ENCODE data around the gene PRRC2C.
"Not testable (repeated sequence)": the region's sequence is repeated elsewhere in the genome, so short reads cannot be mapped to it uniquely, and the experiment has no call there.

The PRRC2C gene

DNA sequence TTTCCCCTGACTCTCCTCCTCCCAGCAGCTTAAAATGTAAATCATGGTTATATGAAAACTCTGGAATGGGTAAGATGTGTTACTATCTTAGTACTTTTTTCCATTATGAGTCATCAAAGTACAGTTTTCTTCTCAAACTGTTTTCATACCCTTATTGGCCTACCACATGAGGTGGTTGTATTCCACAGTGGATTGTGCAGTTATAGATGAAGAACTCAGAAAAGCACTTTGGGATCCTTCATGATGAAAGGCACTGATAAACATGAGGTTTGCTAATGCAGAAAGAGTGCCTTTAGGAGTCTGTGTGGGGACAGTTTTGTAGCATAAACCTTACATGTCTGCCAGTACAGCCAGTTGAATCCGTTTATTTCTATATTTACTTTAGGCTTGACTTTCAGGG lies 104.7 kb downstream of the PRRC2C start:
- no peak for DNase-seq

DNA sequence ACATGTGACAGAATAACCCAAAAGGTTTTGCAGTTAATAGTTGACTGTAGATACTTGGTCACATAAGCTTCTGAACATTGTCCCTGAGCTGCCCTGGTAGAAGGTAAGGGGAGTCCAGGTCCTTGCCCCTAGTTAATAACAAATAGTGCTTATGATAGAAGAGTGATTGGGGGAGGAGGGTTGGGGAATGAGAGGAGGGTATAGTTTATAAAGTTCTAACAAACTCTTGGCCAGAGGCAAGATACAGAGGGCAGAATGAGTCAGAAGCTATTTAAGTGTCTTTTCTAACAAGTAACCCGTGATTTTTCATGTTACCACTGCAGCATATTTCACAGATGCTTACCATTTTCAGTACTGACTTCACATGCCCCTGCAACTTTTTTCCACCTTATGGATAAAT lies 110.0 kb downstream of the PRRC2C start:
- no peak for DNase-seq

DNA sequence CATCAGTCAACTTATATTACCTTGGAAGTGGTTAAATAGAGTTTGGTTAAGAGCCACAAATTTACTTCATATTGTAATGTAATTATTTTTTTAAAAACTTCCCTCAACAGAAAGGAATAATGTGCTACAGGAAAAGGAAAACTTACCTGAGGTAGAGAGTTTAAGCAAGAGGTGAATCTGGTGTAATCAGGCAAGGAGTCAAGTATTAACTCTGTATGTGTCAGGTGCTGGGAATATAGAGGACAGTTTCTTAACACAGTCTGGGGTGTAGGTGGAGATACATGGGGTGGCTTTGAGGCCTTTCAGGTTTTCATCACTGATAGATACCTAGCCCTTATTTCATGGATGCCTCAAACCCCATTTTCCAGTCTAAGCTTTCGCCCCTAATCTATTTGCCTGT lies 110.8 kb downstream of the PRRC2C start:
- no peak for DNase-seq

DNA sequence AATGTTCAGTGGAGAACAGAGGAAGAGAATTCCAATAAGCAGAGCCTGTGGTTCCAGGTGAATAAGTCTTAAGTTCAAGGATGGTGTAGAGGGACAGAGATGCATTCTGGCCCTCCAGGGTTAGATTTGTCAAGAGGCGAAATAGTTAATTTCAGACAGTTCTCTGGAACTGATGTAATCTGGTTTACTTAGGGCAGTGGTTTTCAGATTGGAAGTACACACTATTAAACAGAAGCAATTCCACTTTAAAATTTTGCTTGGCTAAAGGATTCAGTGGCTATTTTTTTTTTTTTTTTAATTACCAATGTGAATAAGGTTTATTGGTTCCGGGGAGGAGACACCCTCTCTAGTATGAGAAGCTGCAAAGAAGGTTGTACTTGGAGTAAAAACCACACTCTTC lies 111.4 kb downstream of the PRRC2C start:
- no peak for DNase-seq

DNA sequence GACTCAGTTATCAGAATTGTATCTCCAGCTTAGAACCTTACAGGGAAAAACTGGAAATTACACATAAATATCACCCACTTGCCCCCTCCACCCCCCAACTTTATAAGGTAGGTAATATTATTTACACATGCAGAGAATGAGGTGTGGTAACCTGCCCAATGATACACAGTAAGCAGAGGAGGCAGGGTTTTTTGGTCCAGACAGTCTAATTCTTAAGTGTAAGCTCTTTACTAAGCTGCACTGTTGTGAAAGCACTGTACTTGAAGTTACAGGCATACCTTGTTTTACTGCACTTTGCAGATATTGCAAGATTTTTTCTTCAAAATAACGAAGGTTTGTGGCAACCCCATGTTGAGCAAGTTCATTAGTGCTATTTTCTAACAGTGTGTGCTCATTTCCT lies 111.9 kb downstream of the PRRC2C start:
- no peak for DNase-seq

DNA sequence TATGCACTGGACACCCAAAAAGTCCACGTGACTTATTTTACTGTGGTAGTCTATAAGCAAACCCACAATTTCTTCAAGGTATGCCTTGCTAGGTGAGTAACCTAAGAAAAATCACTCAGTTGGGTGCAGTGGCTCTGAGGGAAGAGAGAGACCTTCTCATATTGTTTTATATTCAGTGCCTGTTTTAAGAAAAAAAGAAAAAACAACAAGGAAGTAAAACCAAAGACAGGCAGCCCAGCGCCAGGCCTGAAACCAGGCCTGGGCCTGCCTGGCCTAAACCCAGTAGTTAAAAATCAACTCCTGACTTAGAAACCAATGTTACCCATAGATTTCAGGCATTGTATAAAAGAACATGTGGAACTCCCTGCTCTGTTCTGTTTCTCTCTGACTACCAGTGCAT lies 115.0 kb downstream of the PRRC2C start:
- DNase-seq: not testable (repeated sequence)

DNA sequence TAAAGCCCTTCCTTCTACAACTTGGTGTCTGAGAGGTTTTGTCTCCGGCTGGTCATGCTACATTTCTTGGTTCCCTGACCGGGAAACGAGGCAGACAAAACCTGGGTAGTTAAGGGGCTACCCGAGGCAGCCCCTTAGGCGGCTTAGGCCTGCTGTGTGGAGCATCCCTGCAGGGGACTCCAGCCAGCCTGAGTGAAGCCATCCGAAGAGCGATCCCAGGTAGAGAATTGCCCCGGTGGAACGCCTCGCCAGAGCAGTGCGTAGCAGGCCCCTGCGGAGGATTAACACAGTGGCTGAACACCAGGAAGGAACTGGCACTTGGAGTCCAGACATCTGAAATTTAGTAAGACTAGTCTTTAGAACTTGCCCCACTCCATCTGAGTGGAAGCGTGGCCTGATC lies 115.5 kb downstream of the PRRC2C start:
- no peak for DNase-seq

DNA sequence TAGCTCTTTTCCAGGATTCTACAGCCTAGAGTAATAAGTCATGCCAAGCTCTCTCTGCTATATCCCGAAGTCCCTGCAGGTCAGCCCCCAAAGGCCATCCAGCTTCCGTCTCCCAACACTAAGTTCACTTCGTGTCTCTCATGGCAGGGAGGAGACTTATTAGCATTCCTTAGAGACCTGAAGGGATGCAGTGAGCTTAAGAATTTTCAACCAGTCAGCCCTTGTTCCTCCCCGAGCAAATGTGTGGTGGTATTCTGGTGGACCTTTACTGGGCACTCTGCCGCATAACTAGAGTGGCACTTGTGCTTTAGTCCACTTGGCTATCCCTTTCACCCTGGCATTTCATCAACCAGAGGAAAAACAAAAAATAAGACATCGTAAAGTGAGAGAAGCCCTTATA lies 117.7 kb downstream of the PRRC2C start:
- not testable (repeated sequence) for DNase-seq

DNA sequence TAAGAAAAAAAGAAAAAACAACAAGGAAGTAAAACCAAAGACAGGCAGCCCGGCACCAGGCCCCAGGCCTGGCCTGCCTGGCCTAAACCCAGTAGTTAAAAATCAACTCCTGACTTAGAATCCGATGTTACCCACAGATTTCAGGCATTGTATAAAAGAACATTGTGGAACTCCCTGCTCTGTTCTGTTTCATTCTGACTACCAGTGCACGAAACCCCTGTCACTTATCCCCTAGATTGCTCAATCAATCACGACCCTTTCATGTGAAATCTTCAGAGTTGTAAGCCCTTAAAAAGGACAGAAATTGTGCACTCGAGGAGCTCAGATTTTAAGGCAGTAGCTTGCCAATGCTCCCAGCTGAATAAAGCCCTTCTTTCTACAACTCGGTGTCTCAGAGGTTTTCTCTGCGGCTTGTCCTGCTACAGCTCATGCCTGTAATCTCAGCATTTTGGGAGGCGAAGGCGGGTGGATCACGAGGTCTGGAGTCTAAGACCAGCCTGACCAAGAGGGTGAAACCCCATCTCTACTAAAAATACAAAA lies 121.1 kb downstream of the PRRC2C start:
- no peak for DNase-seq

DNA sequence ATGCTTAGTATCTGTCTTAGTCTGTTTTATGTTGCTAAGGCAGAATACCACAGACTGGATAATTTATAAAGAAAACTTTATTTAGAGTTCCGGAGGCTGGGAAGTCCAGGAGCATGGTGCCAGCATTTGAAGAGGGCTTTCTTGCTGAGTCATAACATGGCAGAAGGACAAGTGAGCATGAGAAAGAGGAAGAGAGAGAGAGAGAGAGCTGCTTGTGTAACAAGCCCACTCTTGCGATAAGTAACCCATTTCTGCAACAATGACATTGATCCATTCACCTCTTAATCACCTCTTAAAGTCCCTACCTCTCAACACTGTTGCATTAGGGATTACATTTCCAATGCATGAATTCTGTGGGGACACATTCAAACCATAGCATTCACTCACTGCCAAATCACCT lies 125.1 kb downstream of the PRRC2C start:
- DNase-seq: no peak

DNA sequence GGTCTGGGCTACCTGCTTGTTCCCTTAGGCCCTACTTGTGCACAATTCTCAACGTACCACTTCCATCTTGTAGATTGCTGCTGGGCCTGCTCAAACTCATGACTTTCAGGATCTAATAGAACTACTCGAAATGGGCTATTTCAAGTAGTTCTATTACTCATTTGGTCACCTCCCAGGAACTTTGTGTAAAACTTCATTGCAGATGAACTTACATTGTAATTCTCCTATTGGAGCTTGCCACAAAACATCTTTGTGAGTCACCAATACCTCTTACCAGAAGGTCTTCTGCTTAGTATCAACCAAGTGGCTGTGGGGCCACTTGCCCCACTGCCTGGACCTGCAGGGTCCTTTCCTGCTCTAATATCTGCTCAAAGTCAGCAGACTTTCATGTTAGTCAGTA lies 126.0 kb downstream of the PRRC2C start:
- DNase-seq: no peak

DNA sequence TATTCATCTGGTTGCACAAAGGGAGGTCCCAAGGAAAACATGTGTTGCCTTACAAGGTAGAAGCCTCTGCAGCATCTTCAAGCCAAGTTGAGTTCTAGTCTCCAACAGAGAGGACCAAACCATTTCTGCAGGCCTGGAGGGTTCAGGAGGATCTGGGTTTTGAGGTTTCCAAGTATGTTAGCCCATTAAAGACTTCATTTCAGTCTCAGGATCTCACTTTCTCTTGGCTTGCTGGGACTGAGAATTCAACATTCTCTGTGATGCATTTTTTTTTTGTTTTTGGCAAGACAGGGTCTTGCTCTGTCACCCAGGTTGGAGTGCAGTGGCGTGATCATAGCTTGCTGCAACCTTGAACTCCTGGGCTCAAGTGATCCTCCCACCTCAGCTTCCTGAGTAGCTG lies 128.0 kb downstream of the PRRC2C start:
- no peak for DNase-seq

DNA sequence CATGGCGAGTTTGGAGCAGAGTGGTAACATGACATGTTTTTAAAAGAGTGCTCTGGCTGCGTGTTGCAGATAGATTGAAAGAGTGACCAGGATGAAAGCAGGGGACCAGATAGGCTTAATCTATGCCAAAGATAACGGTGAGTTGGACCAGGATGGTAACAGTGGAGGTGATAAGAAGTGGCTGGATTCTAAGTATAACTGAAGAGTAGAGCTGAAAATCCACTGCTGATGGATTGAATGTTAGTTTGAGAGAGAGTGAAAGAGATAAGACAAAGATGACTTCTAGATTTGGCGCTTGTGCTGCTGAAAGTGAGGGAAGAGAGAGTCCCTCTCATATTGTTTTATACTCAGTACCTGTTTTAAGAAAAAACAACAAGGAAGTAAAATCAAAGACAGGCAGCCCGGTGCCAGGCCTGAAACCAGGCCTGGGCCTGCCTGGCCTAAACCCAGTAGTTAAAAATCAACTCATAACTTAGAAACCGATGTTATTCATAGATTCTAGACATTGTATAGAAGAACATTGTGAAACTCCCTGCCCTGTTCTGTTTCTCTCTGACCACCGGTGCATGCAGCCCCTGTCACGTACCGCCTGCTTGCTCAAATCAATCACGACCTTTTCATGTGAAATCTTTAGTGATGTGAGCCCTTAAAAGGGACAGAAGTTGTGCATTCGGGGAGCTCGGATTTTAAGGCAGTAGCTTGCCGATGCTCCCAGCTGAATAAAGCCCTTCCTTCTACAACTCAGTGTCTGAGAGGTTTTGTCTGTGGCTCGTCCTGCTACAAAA lies 130.0 kb downstream of the PRRC2C start:
- DNase-seq: not testable (repeated sequence)

DNA sequence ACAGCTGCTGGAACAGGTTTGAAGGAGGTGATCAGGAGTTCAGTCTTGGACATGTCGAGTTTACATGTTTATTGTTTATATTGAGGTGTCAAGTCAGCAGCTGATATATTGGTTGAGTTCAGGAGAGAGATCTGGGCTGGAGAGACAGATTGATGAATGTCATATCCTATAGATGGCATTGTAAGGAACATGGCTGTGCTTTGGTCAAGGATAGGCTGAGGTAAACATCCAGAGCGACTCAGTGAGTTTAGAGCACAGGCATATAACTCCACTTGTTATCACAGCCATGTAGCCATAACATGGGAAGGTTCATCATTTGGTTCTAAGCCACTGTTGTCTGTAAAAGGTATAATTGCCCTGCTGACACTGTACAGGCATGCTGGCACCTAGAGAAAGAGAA lies 131.3 kb downstream of the PRRC2C start:
- no peak for DNase-seq

DNA sequence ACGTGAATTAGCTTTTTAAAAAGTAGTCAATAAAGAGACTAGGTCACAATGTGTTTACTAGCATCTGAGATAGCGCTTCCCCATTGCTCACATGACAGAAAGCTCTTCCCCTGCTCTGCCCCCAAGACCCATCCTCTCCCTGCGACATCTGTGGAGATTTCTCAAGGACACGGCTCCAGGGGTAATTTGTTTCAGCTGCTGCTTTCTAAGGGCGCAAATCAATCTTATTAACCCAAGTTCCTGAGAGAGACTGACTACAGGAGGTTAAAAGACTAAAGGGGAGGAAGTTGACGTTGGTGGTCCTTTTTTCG lies 136.8 kb downstream of the PRRC2C start, which contains the start of gene MYOCOS:
Gene MYOCOS (plus strand): TSS at position 92 of the 311 bp plus-strand sequence. CDS start 1,641 bp downstream, outside the sequence.
- no peak for DNase-seq

DNA sequence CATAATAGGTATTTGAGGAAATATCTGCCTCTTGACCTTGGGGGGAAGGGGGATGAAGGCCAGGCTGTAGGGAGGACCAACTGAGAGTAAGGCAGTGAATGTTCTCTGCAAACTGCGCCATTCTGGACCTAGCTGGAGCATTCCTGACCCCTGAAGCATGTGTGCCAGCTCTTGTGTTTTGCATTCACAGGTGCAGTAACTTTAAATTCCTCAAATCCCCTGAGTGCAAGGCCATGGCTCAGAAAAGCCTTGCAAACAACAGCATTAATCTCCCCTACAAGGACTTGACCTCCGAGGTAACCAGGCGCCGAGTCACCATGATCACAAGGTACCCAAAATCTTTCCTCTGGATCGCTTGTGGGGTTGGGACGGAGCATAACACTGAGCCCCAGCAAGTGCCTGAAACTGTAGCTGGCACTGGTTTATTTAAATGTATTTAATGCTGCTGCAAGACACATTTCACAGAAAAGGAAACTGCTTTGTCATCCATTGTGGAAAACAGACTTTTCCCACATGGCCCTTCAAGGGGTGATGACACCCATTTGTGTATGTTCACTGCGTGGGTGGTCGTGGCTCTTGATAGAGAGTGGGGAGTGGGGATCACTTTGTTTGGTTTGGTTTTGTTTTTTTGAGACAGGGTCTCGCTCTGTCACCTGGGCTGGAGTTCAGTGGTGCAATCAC lies 138.5 kb downstream of the PRRC2C start:
- DNase-seq: no peak

DNA sequence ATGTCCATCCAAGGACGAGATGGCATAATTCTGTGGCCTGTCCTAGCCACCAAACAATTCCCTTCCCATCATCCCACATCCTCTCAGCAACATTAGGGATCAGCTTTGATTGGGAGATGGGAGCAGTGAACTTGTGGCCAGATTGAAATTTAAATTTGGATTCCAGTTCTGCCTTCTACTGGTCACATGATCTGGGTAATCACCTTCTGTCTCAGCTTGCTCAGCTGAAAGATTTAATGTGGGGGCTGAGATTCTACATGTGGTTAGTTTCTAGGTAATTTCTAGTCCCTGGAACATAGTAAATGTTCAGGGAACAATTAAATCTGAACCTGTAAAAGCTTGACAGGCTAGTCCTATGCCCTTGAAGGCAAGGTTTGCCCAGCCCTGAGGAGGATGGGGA lies 139.9 kb downstream of the PRRC2C start:
- no peak for DNase-seq

DNA sequence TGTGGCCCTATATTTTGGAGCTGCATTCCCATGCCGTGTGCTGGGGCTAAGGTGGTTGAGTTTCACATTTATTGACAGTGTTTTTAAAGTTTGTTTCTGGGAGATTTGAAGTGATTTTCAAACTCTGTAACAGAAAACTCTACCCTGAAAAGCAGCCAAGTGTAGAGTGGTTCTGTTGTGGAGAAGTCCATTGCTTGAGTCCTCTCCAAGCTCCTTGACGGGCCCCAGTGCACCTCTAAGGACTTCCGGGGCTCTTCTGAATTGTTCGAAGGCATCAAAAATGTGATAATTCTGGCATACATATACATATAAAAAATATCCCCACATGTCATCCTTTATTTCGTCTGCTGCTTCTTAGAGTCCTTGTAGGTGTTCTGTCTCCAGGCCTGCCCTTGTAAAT lies 141.7 kb downstream of the PRRC2C start:
- no peak for DNase-seq

DNA sequence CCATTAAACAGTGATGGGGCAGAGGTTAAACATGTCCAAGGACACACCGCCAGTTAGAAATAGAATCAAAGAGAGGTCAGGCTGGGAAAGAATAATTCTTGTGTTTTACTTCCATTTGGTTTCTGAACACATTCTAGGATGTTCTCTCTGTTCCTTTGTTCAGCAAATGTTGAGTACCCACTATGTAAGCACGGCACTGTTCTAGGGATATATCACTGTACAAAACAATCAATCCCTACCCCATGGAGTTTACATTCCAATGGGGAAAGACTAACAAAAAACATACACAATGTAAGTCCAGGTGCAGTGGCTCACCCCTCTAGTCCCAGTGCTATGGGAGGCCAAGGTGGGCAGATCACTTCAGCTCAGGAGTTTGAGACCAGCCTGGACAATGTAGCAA lies 142.9 kb downstream of the PRRC2C start:
- no peak for DNase-seq

DNA sequence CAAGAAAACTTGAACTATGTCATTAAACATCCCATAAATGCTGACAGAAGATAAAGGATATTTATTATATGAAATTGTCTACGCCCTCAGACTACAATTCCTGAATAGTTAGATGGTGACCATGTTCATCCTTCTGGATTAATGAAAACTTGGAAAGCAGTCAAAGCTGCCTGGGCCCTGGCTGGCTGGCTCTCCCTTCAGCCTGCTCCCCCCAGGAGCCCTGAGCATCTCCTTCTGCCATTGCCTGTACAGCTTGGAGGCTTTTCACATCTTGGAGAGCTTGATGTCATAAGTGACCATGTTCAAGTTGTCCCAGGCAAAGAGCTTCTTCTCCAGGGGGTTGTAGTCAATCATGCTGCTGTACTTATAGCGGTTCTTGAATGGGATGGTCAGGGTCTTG lies 150.3 kb downstream of the PRRC2C start:
- no peak for DNase-seq

DNA sequence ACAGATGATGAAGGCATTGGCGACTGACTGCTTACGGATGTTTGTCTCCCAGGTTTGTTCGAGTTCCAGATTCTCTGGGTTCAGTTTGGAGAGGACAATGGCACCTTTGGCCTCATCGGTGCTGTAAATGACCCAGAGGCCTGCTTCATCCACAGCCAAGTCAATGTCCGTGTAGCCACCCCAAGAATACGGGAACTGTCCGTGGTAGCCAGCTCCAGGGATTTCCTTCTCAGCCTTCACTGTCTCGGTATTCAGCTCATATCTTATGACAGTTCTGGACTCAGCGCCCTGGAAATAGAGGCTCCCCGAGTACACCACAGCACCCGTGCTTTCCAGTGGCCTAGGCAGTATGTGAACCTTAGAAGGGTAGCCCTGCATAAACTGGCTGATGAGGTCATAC lies 150.8 kb downstream of the PRRC2C start:
- no peak for DNase-seq

DNA sequence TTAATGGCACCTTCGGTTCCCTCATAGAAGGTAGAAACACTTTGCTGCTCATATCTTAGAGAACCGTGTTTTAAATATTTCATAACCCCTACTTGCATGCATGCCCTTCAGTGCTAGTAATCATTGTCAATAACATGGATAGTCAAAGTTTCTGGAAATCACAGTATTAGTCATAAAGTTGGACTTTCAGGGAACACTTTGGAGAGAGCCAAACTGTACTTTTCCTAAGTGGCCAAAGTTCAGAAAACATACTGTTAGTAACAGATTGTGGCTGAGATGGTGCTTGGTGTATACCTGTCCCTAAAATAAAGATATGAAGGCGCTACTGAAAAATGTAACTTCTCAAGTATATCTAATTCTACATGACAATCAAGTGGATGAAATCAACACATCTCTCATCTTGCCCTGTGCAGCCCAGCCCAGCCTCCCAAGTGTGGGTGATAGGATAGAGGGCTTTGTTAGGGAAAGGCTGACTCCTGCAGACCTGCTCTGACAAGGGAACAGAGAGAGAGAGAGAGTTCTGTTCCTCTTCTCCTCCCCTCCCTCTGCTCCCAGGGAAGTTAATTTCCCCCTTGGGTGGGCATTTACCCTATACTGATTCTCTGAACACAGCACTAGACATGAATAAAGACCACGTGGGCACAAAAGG lies 152.7 kb downstream of the PRRC2C start:
- DNase-seq: no peak

DNA sequence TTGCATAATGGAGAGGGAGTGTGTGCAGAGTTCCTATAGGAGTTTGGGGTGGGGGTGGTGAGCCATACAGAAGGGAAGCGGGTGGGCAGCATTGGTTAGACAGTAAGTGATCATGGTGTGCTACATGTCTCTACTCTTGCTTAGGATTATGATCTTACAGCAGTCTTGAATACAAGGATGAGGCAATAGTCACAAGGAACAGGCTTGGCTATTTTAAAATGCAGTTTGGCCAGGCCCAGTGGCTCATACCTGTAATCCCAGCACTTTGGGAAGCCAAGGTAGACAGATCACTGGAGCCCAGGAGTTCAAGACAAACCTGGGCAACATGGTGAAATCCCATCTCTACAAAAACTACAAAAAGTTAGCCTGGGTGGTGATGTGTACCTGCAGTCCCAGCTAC lies 154.9 kb downstream of the PRRC2C start:
- no peak for DNase-seq
